Kasumi-1 (cell line): ENCODE measurements around the gene MED31.
"Not testable (repeated sequence)": the region's sequence is repeated elsewhere in the genome, so short reads cannot be mapped to it uniquely, and the experiment has no call there.

Source experiments
- DNase-seq, 2 experiments: peaks; one replicate each; lab custom pipeline; 2025; lab: John Stamatoyannopoulos, UW

Gene MED31

GRCh38 chr17:6655732-6656361, 4.4 kb upstream of the MED31 start:
- DNase-seq: not testable (repeated sequence)

- no peak for DNase-seq
Observed at GRCh38 chr17:6654841-6655731, 3.7 kb upstream of the MED31 start.

- no peak for DNase-seq
Observed at GRCh38 chr17:6651919-6652452, 581 bp upstream of the MED31 start.

GRCh38 chr17:6648181-6648580, 3.2 kb downstream of the MED31 start:
- DNase-seq: peak; percentile 11 to 48

- DNase-seq: no peak
Observed at GRCh38 chr17:6643451-6644125, 7.8 kb downstream of the MED31 start.

GRCh38 chr17:6642592-6642991, 8.8 kb downstream of the MED31 start:
- no peak for DNase-seq

GRCh38 chr17:6641247-6641863, 10.1 kb downstream of the MED31 start:
- DNase-seq: peak; percentile 8 to 41

- peak; percentile 66 to 70 for DNase-seq
Observed at GRCh38 chr17:6640536-6641246, 10.7 kb downstream of the MED31 start, which contains the start of the genes KIAA0753 and TXNDC17. Gene KIAA0753 (minus strand): TSS chr17:6640711. CDS start chr17:6635103, 5,608 bp downstream. Gene TXNDC17 (plus strand): TSS chr17:6641060. CDS start chr17:6641083, 23 bp downstream.

GRCh38 chr17:6639586-6640535, 11.5 kb downstream of the MED31 start:
- peak in 1 of 2 experiments; percentile 13 for DNase-seq

GRCh38 chr17:6639014-6639585, 12.3 kb downstream of the MED31 start:
- DNase-seq: no peak

- DNase-seq: no peak
Observed at GRCh38 chr17:6638046-6638908, 13.1 kb downstream of the MED31 start.

- no peak for DNase-seq
Observed at GRCh38 chr17:6637458-6637840, 14.0 kb downstream of the MED31 start.

GRCh38 chr17:6636616-6637457, 14.6 kb downstream of the MED31 start:
- DNase-seq: no peak

- no peak for DNase-seq
Observed at GRCh38 chr17:6636105-6636504, 15.3 kb downstream of the MED31 start.

- no peak for DNase-seq
Observed at GRCh38 chr17:6633263-6633662, 18.1 kb downstream of the MED31 start.

GRCh38 chr17:6632530-6632929, 18.9 kb downstream of the MED31 start:
- no peak for DNase-seq

- DNase-seq: no peak
Observed at GRCh38 chr17:6630390-6630789, 21.0 kb downstream of the MED31 start.

- DNase-seq: no peak
Observed at GRCh38 chr17:6627019-6627418, 24.4 kb downstream of the MED31 start.
